Trophoblast cell (in vitro differentiated cells and primary cell): Measurements from ENCODE around the gene E2F7.

Experiments used
- DNase-seq, 2 donors: peaks; one replicate each; pipeline ENCODE4 v3.0.0-alpha.2; 2016
- H2AFZ ChIP-seq: 2 replicates; pipeline ENCODE4 v1.6.1; 2013; ENCODE audit warnings: low read length, moderate library complexity, mild to moderate bottlenecking; ENCODE audit not compliant: insufficient read depth, poor library complexity
- H2AK5ac ChIP-seq: 2 replicates; pipeline ENCODE4 v1.6.1; 2013; ENCODE audit warnings: mild to moderate bottlenecking, low read length
- H2BK120ac ChIP-seq: 2 replicates; pipeline ENCODE4 v1.6.1; 2013; ENCODE audit warnings: low read length, mild to moderate bottlenecking, moderate library complexity; ENCODE audit not compliant: insufficient read depth, poor library complexity
- H2BK12ac ChIP-seq: 2 replicates; pipeline ENCODE4 v1.6.1; 2013; ENCODE audit warnings: mild to moderate bottlenecking, low read length, moderate library complexity
- H2BK5ac ChIP-seq: 2 replicates; pipeline ENCODE4 v1.6.1; 2013; ENCODE audit warnings: low read length, low read depth, moderate library complexity, mild to moderate bottlenecking; ENCODE audit not compliant: poor library complexity
- H3K14ac ChIP-seq: 2 replicates; pipeline ENCODE4 v1.6.1; 2013; ENCODE audit warnings: mild to moderate bottlenecking, low read length
- H3K18ac ChIP-seq: 2 replicates; pipeline ENCODE4 v1.6.1; 2013; ENCODE audit warnings: mild to moderate bottlenecking, low read length
- H3K23ac ChIP-seq: 2 replicates; pipeline ENCODE4 v1.6.1; 2013; ENCODE audit warnings: low read length
- H3K27ac ChIP-seq: 2 replicates; pipeline ENCODE4 v1.5.1; 2013; ENCODE audit warnings: low read depth, mild to moderate bottlenecking, inconsistent platforms, low read length, moderate library complexity
- H3K27me3 ChIP-seq: 2 replicates; pipeline ENCODE4 v1.6.1; 2013; ENCODE audit warnings: inconsistent platforms, mild to moderate bottlenecking, low read length, moderate library complexity; ENCODE audit not compliant: insufficient read depth
- H3K36me3 ChIP-seq, 2 experiments: 1 replicate in 1 of 2; 2 replicates in 1 of 2; pipeline ENCODE4 v1.6.1; 2013; ENCODE audit warnings: low read length in 2 of 2, mild to moderate bottlenecking in 2 of 2, moderate library complexity in 1 of 2; ENCODE audit not compliant: insufficient read depth in 2 of 2, control insufficient read depth in 1 of 2
- H3K4ac ChIP-seq: 2 replicates; pipeline ENCODE4 v1.6.1; 2013; ENCODE audit warnings: low read depth, mild to moderate bottlenecking, low read length, moderate library complexity
- H3K4me1 ChIP-seq, 2 experiments: 1 replicate in 1 of 2; 2 replicates in 1 of 2; pipeline ENCODE4 v1.6.1; 2013; ENCODE audit warnings: low read length in 2 of 2, mild to moderate bottlenecking in 2 of 2, moderate library complexity in 1 of 2; ENCODE audit not compliant: insufficient read depth in 2 of 2, control insufficient read depth in 1 of 2
- H3K4me2 ChIP-seq: 2 replicates; pipeline ENCODE4 v1.6.1; 2013; ENCODE audit warnings: inconsistent platforms, mild to moderate bottlenecking, low read length, moderate library complexity
- H3K4me3 ChIP-seq: 2 replicates; pipeline ENCODE4 v1.5.1; 2013; ENCODE audit warnings: mild to moderate bottlenecking, low read depth, low read length, inconsistent platforms
- H3K79me1 ChIP-seq: one replicate; pipeline ENCODE4 v1.6.1; 2013; ENCODE audit warnings: low read length
- H3K79me2 ChIP-seq: 2 replicates; pipeline ENCODE4 v1.6.1; 2013; ENCODE audit warnings: low read length, mild to moderate bottlenecking; ENCODE audit not compliant: control insufficient read depth, insufficient read depth, poor library complexity
- H3K9ac ChIP-seq: 2 replicates; pipeline ENCODE4 v1.6.1; 2013; ENCODE audit warnings: mild to moderate bottlenecking, low read length
- H3K9me3 ChIP-seq: 2 replicates; pipeline ENCODE4 v1.6.1; 2013; ENCODE audit warnings: low read depth, mild to moderate bottlenecking, control low read depth, inconsistent platforms, low read length; ENCODE audit not compliant: insufficient read depth
- H4K12ac ChIP-seq: 2 replicates; pipeline ENCODE4 v1.6.1; 2013; ENCODE audit warnings: low read depth, mild to moderate bottlenecking, low read length, moderate library complexity
- H4K8ac ChIP-seq: 2 replicates; pipeline ENCODE4 v1.6.1; 2013; ENCODE audit warnings: low read depth, mild to moderate bottlenecking, low read length, moderate library complexity
- H4K91ac ChIP-seq: one replicate; pipeline ENCODE4 v1.6.1; 2013; ENCODE audit warnings: low read depth, mild to moderate bottlenecking, low read length, moderate library complexity
- WGBS: extraction: QIAGEN DNeasy Blood & Tissue Kit; methylation state at CpG from one replicate; pipeline ENCODE4 v1.1.7; 2013; ENCODE audit warnings: missing lambda C conversion rate; ENCODE audit not compliant: insufficient read length, insufficient coverage; ENCODE audit errors: extremely low coverage; 5-methylcytosine and 5-hydroxymethylcytosine counted together

E2F7 gene

DNA sequence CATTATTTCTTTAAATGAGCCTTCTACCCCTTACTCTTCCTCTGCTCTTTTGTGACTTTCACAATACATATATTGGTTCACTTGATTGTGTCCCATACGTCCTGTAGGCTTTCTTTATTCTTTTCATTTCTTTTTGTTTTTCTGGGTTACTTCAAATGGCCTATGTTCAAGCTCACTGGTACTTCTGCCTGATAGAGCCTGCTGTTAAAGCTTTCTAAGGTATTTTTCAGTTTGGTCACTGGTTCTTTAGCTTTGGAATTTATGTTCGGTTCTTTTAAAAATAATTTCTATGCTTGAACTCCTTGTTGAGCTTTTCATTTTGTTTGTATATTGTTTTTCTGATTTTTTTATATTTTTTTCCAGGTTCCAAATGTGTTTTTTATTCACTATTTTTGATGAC, 81.9 kb downstream of the E2F7 start:
- Histone ChIP-seq H4K91ac (no peak overlapping the region), H2BK12ac (no peak overlapping the region), H3K79me1 (no peaks in the 10 kb centered on the region), H3K4me3 (no peak overlapping the region), H3K27me3 (no peaks in the 10 kb centered on the region), H4K12ac (no peak overlapping the region), H3K4ac (no peak overlapping the region), H3K4me2 (no peak overlapping the region), H3K4me1 (no peaks in the 10 kb centered on the region), H3K18ac (no peak overlapping the region), H3K9me3 (peaks cover 4% of the 10 kb centered on the region), H2AFZ (no peak overlapping the region), H3K14ac (no peak overlapping the region), H2AK5ac (no peak overlapping the region), H3K9ac (no peak overlapping the region), H3K79me2 (no peaks in the 10 kb centered on the region), H4K8ac (no peak overlapping the region), H2BK120ac (no peak overlapping the region), H2BK5ac (no peak overlapping the region), H3K36me3 (no peaks in the 10 kb centered on the region), H3K23ac (no peak overlapping the region), H3K27ac (no peak overlapping the region)
- DNase-seq, result no peak
- WGBS, result no CpG with 5 or more reads among the region's 2 CpGs

GRCh38 chr12:76980196-76980595, 85.2 kb downstream of the E2F7 start:
- Histone ChIP-seq H3K79me1 (no peaks in the 10 kb centered on the region), H4K12ac (no peak overlapping the region), H3K4ac (no peak overlapping the region), H3K4me3 (no peak overlapping the region), H3K9ac (no peak overlapping the region), H4K91ac (no peak overlapping the region), H4K8ac (no peak overlapping the region), H2BK12ac (no peak overlapping the region), H3K79me2 (no peaks in the 10 kb centered on the region), H3K36me3 (no peaks in the 10 kb centered on the region), H2AFZ (no peak overlapping the region), H2AK5ac (no peak overlapping the region), H3K27me3 (no peaks in the 10 kb centered on the region), H3K18ac (no peak overlapping the region), H2BK5ac (no peak overlapping the region), H3K4me1 (no peaks in the 10 kb centered on the region), H3K9me3 (peaks cover 4% of the 10 kb centered on the region), H3K23ac (no peak overlapping the region), H3K27ac (no peak overlapping the region), H2BK120ac (no peak overlapping the region), H3K4me2 (no peak overlapping the region), H3K14ac (no peak overlapping the region)
- no peak for DNase-seq
- no CpG with 5 or more reads among the region's 2 CpGs for WGBS

DNA sequence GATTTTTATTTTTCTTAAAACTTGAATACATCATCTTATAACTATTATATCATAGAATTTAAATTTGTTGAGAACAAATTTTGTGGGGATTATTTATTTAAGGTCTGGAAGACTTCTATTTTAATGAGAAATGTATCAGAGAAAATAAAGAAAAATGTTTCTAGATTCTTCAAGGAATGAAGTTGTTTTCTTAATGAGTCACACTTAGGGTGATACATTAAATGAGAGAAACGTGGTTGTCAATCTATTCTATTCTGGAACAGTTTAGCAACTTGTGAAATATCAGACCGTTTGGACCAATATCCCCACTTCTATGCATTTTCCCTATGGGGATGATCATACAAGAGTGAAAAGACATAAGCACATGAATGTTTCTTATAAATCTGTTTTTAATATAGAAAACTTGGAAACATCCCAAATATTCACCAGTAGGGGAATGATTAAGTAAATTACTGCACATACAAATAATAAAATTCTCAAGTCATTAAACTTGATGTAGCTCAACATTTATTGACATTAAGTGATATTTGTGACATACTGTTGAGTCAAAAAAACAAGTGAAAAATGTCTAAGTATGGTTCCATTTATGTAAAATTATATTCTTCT, 88.5 kb downstream of the E2F7 start:
- Histone ChIP-seq H2AK5ac (no peak overlapping the region), H4K91ac (no peak overlapping the region), H3K4ac (no peak overlapping the region), H3K27me3 (no peaks in the 10 kb centered on the region), H3K27ac (no peak overlapping the region), H3K18ac (no peak overlapping the region), H3K23ac (no peak overlapping the region), H3K14ac (no peak overlapping the region), H2BK12ac (no peak overlapping the region), H3K9me3 (no peaks in the 10 kb centered on the region), H3K79me2 (no peaks in the 10 kb centered on the region), H3K79me1 (no peaks in the 10 kb centered on the region), H3K4me1 (peaks cover 0 to 2% of the 10 kb centered on the region in 2 experiments), H3K36me3 (no peaks in the 10 kb centered on the region), H2BK120ac (no peak overlapping the region), H4K12ac (no peak overlapping the region), H2AFZ (no peak overlapping the region), H4K8ac (no peak overlapping the region), H3K4me3 (no peak overlapping the region), H2BK5ac (no peak overlapping the region), H3K4me2 (no peak overlapping the region), H3K9ac (no peak overlapping the region)
- no peak for DNase-seq
- WGBS, result no CpG with 5 or more reads among the region's 2 CpGs
